HepG2 (cell line): ENCODE data around the gene LSM2. TPM values are rescaled to one million over a fixed set of nuclear protein-coding genes. Genes with fewer than 3 reads are reported as not detected.

Experiments used
- ATF7-NPFF ChIP-seq: sonication (generic); formaldehyde crosslinking; IDR thresholded peaks from 2 replicates; pipeline ENCODE4 v1.8.1; 2023; ENCODE audit warnings: mild to moderate bottlenecking, low read depth, missing genetic modification reagents, moderate library complexity
- GLI4 ChIP-seq: sonication (generic); formaldehyde crosslinking; IDR thresholded peaks from 2 replicates; pipeline ENCODE4 v1.5.1; 2020; ENCODE audit warnings: missing genetic modification reagents, mild to moderate bottlenecking, moderate library complexity, borderline replicate concordance
- GTF3A ChIP-seq: sonication (generic); formaldehyde crosslinking; conservative IDR thresholded peaks from 2 replicates; pipeline ENCODE4 v1.4.0; 2020; ENCODE audit warnings: mild to moderate bottlenecking, missing genetic modification reagents
- HNRNPK ChIP-seq: fragments of 200-400 bp; formaldehyde crosslinking; IDR thresholded peaks from 2 replicates; pipeline ENCODE4 v1.6.1; 2018; ENCODE audit warnings: low read length, low read depth, moderate library complexity, mild to moderate bottlenecking; ENCODE audit not compliant: poor library complexity, severe bottlenecking
- HOXA9 ChIP-seq: sonication (generic); formaldehyde crosslinking; IDR thresholded peaks from 2 replicates; pipeline ENCODE4 v1.8.1; 2022; ENCODE audit warnings: missing genetic modification reagents, mild to moderate bottlenecking, moderate library complexity, borderline replicate concordance
- NFE2L1 ChIP-seq: sonication (generic); formaldehyde crosslinking; IDR thresholded peaks from 2 replicates; pipeline ENCODE4 v1.4.0; 2020; ENCODE audit warnings: missing genetic modification reagents, mild to moderate bottlenecking, borderline replicate concordance
- NR2F2 ChIP-seq: IDR thresholded peaks from 2 replicates; pipeline ENCODE4 v1.6.1; 2012; ENCODE audit warnings: low read depth, inconsistent platforms, borderline replicate concordance
- POLR2A ChIP-seq, 2 experiments: IDR thresholded peaks; 2 replicates each; pipeline ENCODE4 v1.6.1; 2011; ENCODE audit warnings: low read depth in 2 of 2, low read length in 2 of 2, mild to moderate bottlenecking in 1 of 2, moderate library complexity in 1 of 2; ENCODE audit not compliant: insufficient read depth in 1 of 2
- RBFOX2 ChIP-seq: fragments of 200-400 bp; formaldehyde crosslinking; IDR thresholded peaks from 2 replicates; pipeline ENCODE4 v1.6.1; 2017; ENCODE audit warnings: low read depth, mild to moderate bottlenecking, low read length
- SALL2 ChIP-seq: sonication (generic); formaldehyde crosslinking; IDR thresholded peaks from 2 replicates; pipeline ENCODE4 v1.8.1; 2023; ENCODE audit warnings: mild to moderate bottlenecking, missing genetic modification reagents, inconsistent platforms
- SETDB1 ChIP-seq: sonication (generic); formaldehyde crosslinking; IDR thresholded peaks from 2 replicates; pipeline ENCODE4 v1.5.1; 2020; ENCODE audit warnings: missing genetic modification reagents, mild to moderate bottlenecking, borderline replicate concordance
- ZBTB10 ChIP-seq: sonication (generic); formaldehyde crosslinking; IDR thresholded peaks from 2 replicates; pipeline ENCODE4 v1.4.0; 2020; ENCODE audit warnings: missing genetic modification reagents, borderline replicate concordance
- ZBTB7A ChIP-seq: sonication (generic); formaldehyde crosslinking; IDR thresholded peaks from 2 replicates; pipeline ENCODE4 v1.8.0; 2022; ENCODE audit warnings: mild to moderate bottlenecking, missing genetic modification reagents
- ZNF333 ChIP-seq: sonication (generic); formaldehyde crosslinking; IDR thresholded peaks from 2 replicates; pipeline ENCODE4 v1.4.0; 2020; ENCODE audit warnings: mild to moderate bottlenecking, missing genetic modification reagents, borderline replicate concordance
- ZNF367 ChIP-seq: sonication (generic); formaldehyde crosslinking; IDR thresholded peaks from 2 replicates; pipeline ENCODE4 v1.4.0; 2020; ENCODE audit warnings: missing genetic modification reagents, borderline replicate concordance
- ZNF501 ChIP-seq: sonication (generic); formaldehyde crosslinking; IDR thresholded peaks from 2 replicates; pipeline ENCODE4 v1.5.1; 2020; ENCODE audit warnings: mild to moderate bottlenecking, moderate library complexity, missing genetic modification reagents
- ZNF567 ChIP-seq: sonication (generic); formaldehyde crosslinking; IDR thresholded peaks from 2 replicates; pipeline ENCODE4 v1.8.1; 2023; ENCODE audit warnings: mild to moderate bottlenecking, missing genetic modification reagents, borderline replicate concordance
- ZNF670 ChIP-seq: sonication (generic); formaldehyde crosslinking; IDR thresholded peaks from 2 replicates; pipeline ENCODE4 v1.8.0; 2022; ENCODE audit warnings: mild to moderate bottlenecking, missing genetic modification reagents, borderline replicate concordance
- ZNF709 ChIP-seq: sonication (generic); formaldehyde crosslinking; IDR thresholded peaks from 2 replicates; pipeline ENCODE4 v1.5.0; 2020; ENCODE audit warnings: mild to moderate bottlenecking, missing genetic modification reagents
- ZNF891 ChIP-seq: sonication (generic); formaldehyde crosslinking; IDR thresholded peaks from 2 replicates; pipeline ENCODE4 v1.5.0; 2020; ENCODE audit warnings: mild to moderate bottlenecking, missing genetic modification reagents
- polyA plus RNA-seq, 8 experiments: library from polyadenylated mRNA; depleted of rRNA in 3 of 8; stranded (reverse) in 7 of 8; unstranded in 1 of 8; fragments of >200 nt; fragmentation: Illumina TruSeq in 4 of 8; extraction: Trizol in 4 of 8; gene quantifications; 2 replicates each; pipeline versions ENCODE4 v1.2.1 to v1.2.3, GENCODE V29; 2011 to 2016; ENCODE audit warnings: low read depth in 4 of 8, missing spikeins in 1 of 8, mixed read lengths in 1 of 8; ENCODE audit not compliant: insufficient read depth in 1 of 8
- total RNA-seq, 5 experiments: library from RNA; depleted of rRNA; stranded (reverse); fragments of >200 nt; fragmentation: Illumina TruSeq; extraction: Trizol; gene quantifications; 2 replicates each; pipeline ENCODE4 v1.2.3, GENCODE V29; 2016; ENCODE audit warnings: low read depth in 1 of 5
- TF ChIP-seq, protein P1 (sequence below): sonication (generic); formaldehyde crosslinking; IDR thresholded peaks from 2 replicates; pipeline ENCODE4 v1.5.1; 2020; ENCODE audit warnings: missing genetic modification reagents, mild to moderate bottlenecking, borderline replicate concordance
- TF ChIP-seq, protein P2 (sequence below): sonication (generic); formaldehyde crosslinking; IDR thresholded peaks from 2 replicates; pipeline ENCODE4 v1.5.1; 2020; ENCODE audit warnings: mild to moderate bottlenecking, missing genetic modification reagents, borderline replicate concordance

The LSM2 gene
- total and polyA plus RNA-seq, 2 of the 13 experiments (the other 11 are each of a cell fraction or from before 2014, with no cell fraction given): 69.4 to 90.5 TPM

DNA sequence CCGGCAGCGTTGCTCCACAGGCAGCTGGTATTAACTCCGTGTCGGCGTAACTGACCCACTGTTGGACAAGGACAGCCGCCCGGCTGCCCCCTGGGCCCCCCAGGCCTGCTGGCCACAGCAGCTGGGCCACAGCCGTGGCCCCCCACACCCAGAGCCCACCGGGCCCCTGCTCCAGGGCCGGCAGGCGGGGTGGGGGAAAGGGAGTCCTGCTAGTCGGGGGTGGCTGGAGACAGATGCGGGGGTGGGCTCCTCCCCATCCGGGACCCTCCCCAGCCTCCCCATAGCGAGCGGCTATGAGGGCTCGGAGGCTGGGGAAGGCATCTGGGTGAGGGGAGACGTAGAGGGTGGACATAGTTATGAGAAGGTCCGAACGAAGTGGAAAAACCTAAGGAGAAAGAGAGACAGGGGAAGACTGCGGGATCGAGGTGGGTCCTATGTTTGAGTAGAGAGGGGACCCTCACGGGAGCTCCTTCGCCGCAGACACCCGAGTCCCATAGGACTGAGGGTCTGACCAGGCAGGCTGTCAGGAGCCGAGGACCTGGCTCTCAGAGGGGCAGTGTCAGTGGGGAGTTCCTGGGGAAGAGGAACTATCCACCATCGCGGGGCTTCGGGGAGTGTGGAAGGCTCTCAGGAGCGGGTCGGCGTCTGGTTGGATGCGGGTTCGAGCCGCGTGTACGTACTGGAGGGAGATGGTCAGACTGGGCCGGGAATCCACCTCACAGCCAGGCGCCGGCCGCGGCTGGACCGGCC is 11.7 kb downstream of the LSM2 start (continued):
- peak in 1 of 2 experiments; percentile 61; a peak in 3 of 4 replicates for TF ChIP-seq POLR2A (IDR thresholded peaks at IDR 0.05; ENCODE audit: insufficient read depth in 1 of 2, low read depth in 2 of 2, low read length in 2 of 2)
- peak; percentile 53; the same call in 1 of the 2 replicates for TF ChIP-seq ZNF891 (CRISPR knock-in tag)
- TF ChIP-seq GLI4: peak; percentile 50
- no peak; the same call in 1 of the 2 replicates for TF ChIP-seq NR2F2
- TF ChIP-seq ZNF333: no peak
- TF ChIP-seq, protein P1, sequence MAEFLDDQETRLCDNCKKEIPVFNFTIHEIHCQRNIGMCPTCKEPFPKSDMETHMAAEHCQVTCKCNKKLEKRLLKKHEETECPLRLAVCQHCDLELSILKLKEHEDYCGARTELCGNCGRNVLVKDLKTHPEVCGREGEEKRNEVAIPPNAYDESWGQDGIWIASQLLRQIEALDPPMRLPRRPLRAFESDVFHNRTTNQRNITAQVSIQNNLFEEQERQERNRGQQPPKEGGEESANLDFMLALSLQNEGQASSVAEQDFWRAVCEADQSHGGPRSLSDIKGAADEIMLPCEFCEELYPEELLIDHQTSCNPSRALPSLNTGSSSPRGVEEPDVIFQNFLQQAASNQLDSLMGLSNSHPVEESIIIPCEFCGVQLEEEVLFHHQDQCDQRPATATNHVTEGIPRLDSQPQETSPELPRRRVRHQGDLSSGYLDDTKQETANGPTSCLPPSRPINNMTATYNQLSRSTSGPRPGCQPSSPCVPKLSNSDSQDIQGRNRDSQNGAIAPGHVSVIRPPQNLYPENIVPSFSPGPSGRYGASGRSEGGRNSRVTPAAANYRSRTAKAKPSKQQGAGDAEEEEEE: no peak
- 0 out of 2 replicates have a peak, but pooled peaks have one; percentile 14 for TF ChIP-seq HOXA9 (CRISPR knock-in tag)
- TF ChIP-seq ZNF367 (CRISPR knock-in tag): no peak
- peak; percentile 15; the same call in 1 of the 2 replicates for TF ChIP-seq NFE2L1 (CRISPR knock-in tag)
- peak; percentile 67 for TF ChIP-seq HNRNPK
- TF ChIP-seq, protein P2, sequence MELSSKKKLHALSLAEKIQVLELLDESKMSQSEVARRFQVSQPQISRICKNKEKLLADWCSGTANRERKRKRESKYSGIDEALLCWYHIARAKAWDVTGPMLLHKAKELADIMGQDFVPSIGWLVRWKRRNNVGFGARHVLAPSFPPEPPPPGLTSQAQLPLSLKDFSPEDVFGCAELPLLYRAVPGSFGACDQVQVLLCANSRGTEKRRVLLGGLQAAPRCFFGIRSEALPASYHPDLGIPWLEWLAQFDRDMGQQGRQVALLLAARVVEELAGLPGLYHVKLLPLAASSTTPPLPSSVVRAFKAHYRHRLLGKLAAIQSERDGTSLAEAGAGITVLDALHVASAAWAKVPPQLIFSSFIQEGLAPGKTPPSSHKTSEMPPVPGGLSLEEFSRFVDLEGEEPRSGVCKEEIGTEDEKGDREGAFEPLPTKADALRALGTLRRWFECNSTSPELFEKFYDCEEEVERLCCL (CRISPR knock-in tag): peak; percentile 46; the same call in 1 of the 2 replicates
- no peak; the same call in 1 of the 2 replicates for TF ChIP-seq ZNF567 (CRISPR knock-in tag)
- TF ChIP-seq SETDB1 (CRISPR knock-in tag): 0 out of 2 replicates have a peak, but pooled peaks have one; percentile 8
- peak; percentile 26; the same call in 1 of the 2 replicates for TF ChIP-seq ZBTB10 (CRISPR knock-in tag)
- peak; percentile 50; the same call in 1 of the 2 replicates for TF ChIP-seq ZNF670 (CRISPR knock-in tag)
- peak; percentile 37; the same call in 1 of the 2 replicates for TF ChIP-seq ATF7-NPFF (CRISPR knock-in tag)
- TF ChIP-seq ZBTB7A: peak; percentile 66; the same call in 1 of the 2 replicates
- TF ChIP-seq GTF3A (CRISPR knock-in tag): no peak
- peak; percentile 30; the same call in 1 of the 2 replicates for TF ChIP-seq ZNF709
- peak; percentile 93; the same call in 1 of the 2 replicates for TF ChIP-seq RBFOX2
- peak; percentile 66 for TF ChIP-seq ZNF501 (CRISPR knock-in tag)
- TF ChIP-seq SALL2 (CRISPR knock-in tag): no peak
